HCT116 (cell line): ENCODE results near the gene RBM12. TPM values are rescaled to one million over a fixed set of nuclear protein-coding genes. Genes with fewer than 3 reads are reported as not detected.

ENCODE experiments used
- ATAC-seq: fragments of 200-7000 bp; cut with Tn5 transposase; 2 replicates; pipeline ENCODE4 v1.9.1; 2020; ENCODE audit warnings: mild to moderate bottlenecking, moderate library complexity
- BruUV-seq: library from RNA; stranded (reverse); fragments of 400-500 nt; replicated peaks from 2 replicates; lab custom pipeline; 2021; lab: Mats Ljungman, UMichigan
- CTCF ChIA-PET: fragments of 300-600 bp; sonication (Branson Sonifier 250); formaldehyde crosslinking; loops from one replicate; lab custom pipeline; 2021; ENCODE audit warnings: antibody characterized with exemption; lab: Charles Lee
- POLR2A ChIA-PET: fragments of 300-600, 350-600 bp; sonication (Branson Sonifier 250); formaldehyde crosslinking; loops from one replicate; lab custom pipeline; 2021; ENCODE audit warnings: antibody characterized with exemption; lab: Charles Lee
- RAD21 ChIA-PET, 2 experiments: fragments of 300-600 bp; sonication (Branson Sonifier 250); formaldehyde crosslinking; loops; one replicate each; lab custom pipeline; 2023; ENCODE audit warnings: low total read pairs in 2 of 2; ENCODE audit not compliant: uncharacterized antibody in 2 of 2, unreplicated experiment in 2 of 2, low non-redundant PET in 1 of 2; lab: Charles Lee
- DNase-seq: peaks from one replicate; pipeline ENCODE4 v3.0.0-alpha.2; 2010; ENCODE audit warnings: low read depth, low spot score
- H2AFZ ChIP-seq: fragments of 200-600 bp; shearing (Covaris generic), sonication (generic); 2 replicates; pipeline ENCODE4 v1.6.1; 2017; ENCODE audit warnings: low read depth, mixed run types, mixed read lengths, antibody characterized with exemption, low read length; ENCODE audit not compliant: poor library complexity, severe bottlenecking
- H3K27ac ChIP-seq: 2 replicates; pipeline ENCODE4 v1.5.1; 2012; ENCODE audit warnings: low read depth, low read length
- H3K27me3 ChIP-seq: fragments of 200-600 bp; sonication (generic); 2 replicates; pipeline ENCODE4 v1.6.1; 2016; ENCODE audit warnings: mixed run types, low read length, mixed read lengths; ENCODE audit not compliant: insufficient read depth
- H3K36me3 ChIP-seq, 2 experiments: fragments of 200-500 bp in 1 of 2; fragments of 200-600 bp in 1 of 2; sonication (Bioruptor generic) in 1 of 2; sonication (generic) in 1 of 2; 2 replicates each; pipeline versions ENCODE4 v1.5.1 to v1.6.1; 2014 to 2016; ENCODE audit warnings: low read length in 2 of 2, inconsistent platforms in 1 of 2, mixed read lengths in 1 of 2, mixed run types in 1 of 2; ENCODE audit not compliant: insufficient read depth in 2 of 2, control insufficient read depth in 1 of 2
- H3K4me1 ChIP-seq, 2 experiments: fragments of 200-600 bp in 1 of 2; sonication (generic) in 1 of 2; 2 replicates each; pipeline versions ENCODE4 v1.5.1 to v1.6.1; 2012 to 2017; ENCODE audit warnings: low read length in 2 of 2, inconsistent platforms in 1 of 2, mild to moderate bottlenecking in 1 of 2, mixed read lengths in 1 of 2, mixed run types in 1 of 2, moderate library complexity in 1 of 2; ENCODE audit not compliant: insufficient read depth in 2 of 2, control insufficient read depth in 1 of 2
- H3K4me2 ChIP-seq: fragments of 200-600 bp; sonication (generic); 2 replicates; pipeline ENCODE4 v1.6.1; 2017; ENCODE audit warnings: mixed run types, low read length, mixed read lengths
- H3K4me3 ChIP-seq, 2 experiments: fragments of 200-600 bp in 1 of 2; sonication (generic) in 1 of 2; replicated peaks in 1 of 2; 2 replicates each; pipeline ENCODE4 v1.5.1; 2011 to 2016; ENCODE audit warnings: low read length in 2 of 2, control low read depth in 1 of 2, low read depth in 1 of 2, mild to moderate bottlenecking in 1 of 2, mixed read lengths in 1 of 2, mixed run types in 1 of 2
- H3K79me2 ChIP-seq: fragments of 200-600 bp; sonication (generic); 2 replicates; pipeline ENCODE4 v1.6.1; 2017; ENCODE audit warnings: mild to moderate bottlenecking, mixed run types, low read length, moderate library complexity, mixed read lengths; ENCODE audit not compliant: insufficient read depth
- H3K9ac ChIP-seq: fragments of 200-600 bp; sonication (generic); 2 replicates; pipeline ENCODE4 v1.6.1; 2016; ENCODE audit warnings: low read length, mixed read lengths
- H3K9me2 ChIP-seq: fragments of 200-600 bp; sonication (generic), shearing (Covaris generic); 2 replicates; pipeline ENCODE4 v1.6.1; 2017; ENCODE audit warnings: mixed run types, mild to moderate bottlenecking, moderate library complexity; ENCODE audit not compliant: insufficient read depth
- H3K9me3 ChIP-seq, 2 experiments: fragments of 200-500 bp in 1 of 2; fragments of 200-600 bp in 1 of 2; sonication (Bioruptor generic) in 1 of 2; sonication (generic) in 1 of 2; 2 replicates each; pipeline ENCODE4 v1.6.1; 2014 to 2017; ENCODE audit warnings: low read length in 2 of 2, mixed read lengths in 2 of 2, inconsistent platforms in 1 of 2, low read depth in 1 of 2, mild to moderate bottlenecking in 1 of 2, mixed run types in 1 of 2, moderate library complexity in 1 of 2; ENCODE audit not compliant: control insufficient read depth in 1 of 2, insufficient read depth in 1 of 2
- H4K20me1 ChIP-seq: fragments of 200-600 bp; sonication (generic), shearing (Covaris generic); 2 replicates; pipeline ENCODE4 v1.6.1; 2017; ENCODE audit warnings: mixed run types, mild to moderate bottlenecking, moderate library complexity; ENCODE audit not compliant: insufficient read depth
- CBX3 ChIP-seq: IDR thresholded peaks from 2 replicates; pipeline ENCODE4 v1.6.1; 2012; ENCODE audit warnings: low read depth
- CEBPB ChIP-seq: IDR thresholded peaks from 2 replicates; pipeline ENCODE4 v1.6.1; 2012; ENCODE audit warnings: low read depth
- ELF1 ChIP-seq: IDR thresholded peaks from 2 replicates; pipeline ENCODE4 v1.6.1; 2012; ENCODE audit warnings: low read depth, borderline replicate concordance
- FOSL1 ChIP-seq: IDR thresholded peaks from 2 replicates; pipeline ENCODE4 v1.6.1; 2012; ENCODE audit warnings: low read depth
- REST ChIP-seq: IDR thresholded peaks from 2 replicates; pipeline ENCODE4 v1.6.1; 2012; ENCODE audit warnings: low read depth
- SP1 ChIP-seq: IDR thresholded peaks from 2 replicates; pipeline ENCODE4 v1.6.1; 2012; ENCODE audit warnings: low read depth
- SRF ChIP-seq: IDR thresholded peaks from 2 replicates; pipeline ENCODE4 v1.6.1; 2012; ENCODE audit warnings: low read depth
- ZNF274 ChIP-seq: fragments of 200-500 bp; sonication (Bioruptor generic); IDR thresholded peaks from 2 replicates; pipeline ENCODE4 v1.6.1; 2014; ENCODE audit warnings: mild to moderate bottlenecking, low read depth, low read length, inconsistent platforms
- intact Hi-C: fragments of 100-400 bp; cut with micrococcal nuclease; formaldehyde crosslinking; loops from 2 replicates; pipeline ENCODE4 v1.10.0; 2022
- total RNA-seq: library from RNA; stranded (reverse); gene quantifications from one replicate; pipeline ENCODE4 v1.2.1, GENCODE V29; 2021; ENCODE audit not compliant: unreplicated experiment

The RBM12 gene
- total RNA-seq, 1 experiment from 2014 or later = 110 TPM

GRCh38 chr20:35653430-35653734 lies 11.3 kb downstream of the RBM12 start:
- Histone ChIP-seq H3K27ac (no peak overlapping the region), H3K4me2 (no peak overlapping the region), H3K9ac (no peak overlapping the region), H4K20me1 (peaks cover 76% of the 10 kb centered on the region), H3K4me1 (no peaks in the 10 kb centered on the region), H2AFZ (no peak overlapping the region)
- no TSS peak for BruUV-seq
- POLR2A ChIA-PET = no interaction called here
- RAD21 ChIA-PET = no interaction called here
- TF ChIP-seq SRF = no peak
- no peak for TF ChIP-seq ZNF274
- TF ChIP-seq REST = no peak
- TF ChIP-seq ELF1 = no peak
- TF ChIP-seq SP1 = no peak
- no peak for TF ChIP-seq CEBPB
- no peak for TF ChIP-seq FOSL1
- no peak for TF ChIP-seq CBX3
- TF ChIP-seq, all 23 proteins: peak for 0
- CTCF ChIA-PET = no interaction called here
- no peaks in the 10 kb centered on the region for H3K9me2 ChIP-seq
- no peak overlapping the region for H3K4me3 ChIP-seq
- no peaks in the 10 kb centered on the region for H3K27me3 ChIP-seq
- ATAC-seq = no peak
- no peak for DNase-seq
- H3K79me2 ChIP-seq = peaks cover 100% of the 10 kb centered on the region
- intact Hi-C loops = no loop called here
- peaks cover 14 to 60% of the 10 kb centered on the region in 2 experiments for H3K36me3 ChIP-seq
- no peaks in the 10 kb centered on the region for H3K9me3 ChIP-seq
